Subcutaneous abdominal adipose tissue (tissue), 5 donors: Measurements from ENCODE around the gene NEDD8.

Experiments used
- H3K27ac ChIP-seq: one replicate; pipeline ENCODE4 v1.7.0; 2013; ENCODE audit warnings: low read depth, mild to moderate bottlenecking, inconsistent platforms, low read length, moderate library complexity
- H3K27me3 ChIP-seq, 5 donors: one replicate each; pipeline ENCODE4 v1.7.0; 2013; ENCODE audit warnings: low read length in 5 of 5, inconsistent platforms in 1 of 5; ENCODE audit not compliant: control insufficient read depth in 5 of 5, insufficient read depth in 4 of 5
- H3K36me3 ChIP-seq, 5 donors: one replicate each; pipeline ENCODE4 v1.7.0; 2013; ENCODE audit warnings: low read length in 5 of 5; ENCODE audit not compliant: control insufficient read depth in 5 of 5, insufficient read depth in 5 of 5
- H3K4me1 ChIP-seq, 5 donors: one replicate each; pipeline ENCODE4 v1.7.0; 2013; ENCODE audit warnings: low read length in 5 of 5, mild to moderate bottlenecking in 3 of 5, moderate library complexity in 1 of 5; ENCODE audit not compliant: control insufficient read depth in 5 of 5, insufficient read depth in 5 of 5
- H3K4me3 ChIP-seq, 5 donors: one replicate each; pipeline ENCODE4 v1.7.0; 2013; ENCODE audit warnings: low read length in 5 of 5, low read depth in 1 of 5
- H3K9ac ChIP-seq, 5 donors: one replicate each; pipeline ENCODE4 v1.7.0; 2013; ENCODE audit warnings: low read length in 5 of 5, mild to moderate bottlenecking in 4 of 5, moderate library complexity in 3 of 5
- H3K9me3 ChIP-seq, 5 donors: one replicate each; pipeline ENCODE4 v1.7.0; 2013; ENCODE audit warnings: low read length in 5 of 5; ENCODE audit not compliant: control insufficient read depth in 5 of 5
- donor health status: healthy.
- donor health status: healthy.
- donor health status: healthy.
- donor health status: healthy.
- donor health status: healthy.

The NEDD8 gene

GRCh38 chr14:24272467-24272866 lies 40.3 kb upstream of the NEDD8 start:
- Histone ChIP-seq H3K9me3 (no peaks in the 10 kb centered on the region), H3K9ac (no peak overlapping the region), H3K4me1 (peaks cover 4 to 54% (median 51%) of the 10 kb centered on the region in 5 donors), H3K36me3 (peaks cover 0 to 26% (median 20%) of the 10 kb centered on the region in 5 donors), H3K4me3 (no peak overlapping the region), H3K27me3 (no peaks in the 10 kb centered on the region), H3K27ac (no peak overlapping the region)

- Histone ChIP-seq H3K27me3 (no peaks in the 10 kb centered on the region), H3K9me3 (no peaks in the 10 kb centered on the region), H3K36me3 (peaks cover 0 to 32% (median 26%) of the 10 kb centered on the region in 5 donors), H3K4me3 (peak overlapping the region; percentile 91 to 94 (median 91)), H3K4me1 (peaks cover 4 to 48% (median 44%) of the 10 kb centered on the region in 5 donors), H3K9ac (peak overlapping the region; percentile 42 to 97 (median 95)), H3K27ac (peak overlapping the region; percentile 92)
Observed at GRCh38 chr14:24271834-24272263, 39.7 kb upstream of the NEDD8 start.

- no peaks in the 10 kb centered on the region for H3K27me3 ChIP-seq
- peaks cover 4 to 47% (median 44%) of the 10 kb centered on the region in 5 donors for H3K4me1 ChIP-seq
- H3K9me3 ChIP-seq, result no peaks in the 10 kb centered on the region
- peak within 1 kb of the TSS; percentile 91 to 94 (median 91) for H3K4me3 ChIP-seq
- peak within 1 kb of the TSS; percentile 92 for H3K27ac ChIP-seq
- H3K9ac ChIP-seq, result peak within 1 kb of the TSS; percentile 63 to 97 (median 95)
- peaks cover 0 to 38% (median 32%) of the 10 kb centered on the region in 5 donors for H3K36me3 ChIP-seq
Observed at GRCh38 chr14:24271134-24271833, 39.1 kb upstream of the NEDD8 start, which contains the start of gene RABGGTA. Gene RABGGTA, minus strand, starts transcription at chr14:24271597. Its CDS starts 482 bp downstream, at chr14:24271115.

GRCh38 chr14:24270537-24271133 lies 38.5 kb upstream of the NEDD8 start:
- Histone ChIP-seq H3K36me3 (peaks cover 0 to 44% (median 38%) of the 10 kb centered on the region in 5 donors), H3K27me3 (no peaks in the 10 kb centered on the region), H3K9ac (peak overlapping the region; percentile 63 to 97 (median 95)), H3K4me3 (peak overlapping the region; percentile 89 to 94 (median 91)), H3K9me3 (no peaks in the 10 kb centered on the region), H3K27ac (peak overlapping the region; percentile 92), H3K4me1 (peaks cover 4 to 44% (median 42%) of the 10 kb centered on the region in 5 donors)

- Histone ChIP-seq H3K27me3 (no peaks in the 10 kb centered on the region), H3K27ac (no peak overlapping the region), H3K9ac (no peak overlapping the region), H3K4me1 (peaks cover 4 to 42% (median 37%) of the 10 kb centered on the region in 5 donors), H3K4me3 (no peak overlapping the region), H3K36me3 (peaks cover 0 to 51% (median 44%) of the 10 kb centered on the region in 5 donors), H3K9me3 (no peaks in the 10 kb centered on the region)
Observed at GRCh38 chr14:24269910-24270536, 37.9 kb upstream of the NEDD8 start.

- Histone ChIP-seq H3K4me3 (no peak overlapping the region), H3K36me3 (peaks cover 0 to 52% (median 47%) of the 10 kb centered on the region in 5 donors), H3K9ac (no peak overlapping the region), H3K9me3 (no peaks in the 10 kb centered on the region), H3K4me1 (peaks cover 4 to 41% (median 35%) of the 10 kb centered on the region in 5 donors), H3K27ac (no peak overlapping the region), H3K27me3 (no peaks in the 10 kb centered on the region)
Observed at GRCh38 chr14:24269368-24269767, 37.2 kb upstream of the NEDD8 start.

- Histone ChIP-seq H3K36me3 (peaks cover 0 to 52% (median 47%) of the 10 kb centered on the region in 5 donors), H3K9ac (no peak overlapping the region), H3K4me1 (peaks cover 4 to 30% (median 23%) of the 10 kb centered on the region in 5 donors), H3K4me3 (no peak overlapping the region), H3K27ac (no peak overlapping the region), H3K9me3 (no peaks in the 10 kb centered on the region), H3K27me3 (no peaks in the 10 kb centered on the region)
Observed at GRCh38 chr14:24268225-24268624, 36.1 kb upstream of the NEDD8 start.

- Histone ChIP-seq H3K9ac (no peak overlapping the region), H3K9me3 (no peaks in the 10 kb centered on the region), H3K4me3 (no peak overlapping the region), H3K27me3 (no peaks in the 10 kb centered on the region), H3K36me3 (peaks cover 0 to 52% (median 47%) of the 10 kb centered on the region in 5 donors), H3K4me1 (peaks cover 4 to 23% (median 18%) of the 10 kb centered on the region in 5 donors), H3K27ac (no peak overlapping the region)
Observed at GRCh38 chr14:24267516-24267915, 35.3 kb upstream of the NEDD8 start.

GRCh38 chr14:24266344-24267244 lies 34.4 kb upstream of the NEDD8 start:
- Histone ChIP-seq H3K36me3 (peaks cover 0 to 53% (median 47%) of the 10 kb centered on the region in 5 donors), H3K9me3 (no peaks in the 10 kb centered on the region), H3K27me3 (no peaks in the 10 kb centered on the region), H3K27ac (no peak overlapping the region), H3K4me1 (peaks cover under 1 to 14% (median 9%) of the 10 kb centered on the region in 5 donors), H3K4me3 (no peak overlapping the region), H3K9ac (no peak overlapping the region)
